GM18505 (cell line): ENCODE data around the gene OR4D9.

Experiments
- ATAC-seq: cut with Tn5 transposase; IDR thresholded peaks from one replicate; pipeline ENCODE4 v1.9.1; 2021; ENCODE audit not compliant: unreplicated experiment
- POLR2A ChIP-seq: IDR thresholded peaks from 4 replicates; pipeline ENCODE4 v1.6.1; 2011; ENCODE audit warnings: borderline replicate concordance; ENCODE audit not compliant: insufficient read depth, insufficient read length; ENCODE audit errors: extremely low read depth

Gene OR4D9

DNA sequence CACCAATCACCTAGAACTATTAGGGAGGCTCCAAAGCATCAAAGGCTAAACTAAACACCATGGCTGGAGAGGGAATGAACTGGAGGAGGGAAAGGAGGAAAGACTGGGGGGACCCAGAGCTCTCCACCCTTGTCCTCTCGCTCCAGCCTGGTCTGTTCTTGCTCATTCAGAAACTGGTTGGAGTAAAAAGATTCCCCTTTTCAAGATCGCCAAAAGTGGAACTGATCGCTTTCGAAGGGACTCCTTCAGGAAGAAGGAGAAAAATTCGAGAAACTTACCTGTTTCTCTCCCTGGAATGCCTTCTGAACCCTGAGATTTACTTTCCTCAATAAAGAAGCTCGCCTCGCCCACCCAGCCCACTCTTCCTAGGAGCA lies 46.9 kb downstream of the OR4D9 start:
- no peak for ATAC-seq
- TF ChIP-seq POLR2A = no peak

DNA sequence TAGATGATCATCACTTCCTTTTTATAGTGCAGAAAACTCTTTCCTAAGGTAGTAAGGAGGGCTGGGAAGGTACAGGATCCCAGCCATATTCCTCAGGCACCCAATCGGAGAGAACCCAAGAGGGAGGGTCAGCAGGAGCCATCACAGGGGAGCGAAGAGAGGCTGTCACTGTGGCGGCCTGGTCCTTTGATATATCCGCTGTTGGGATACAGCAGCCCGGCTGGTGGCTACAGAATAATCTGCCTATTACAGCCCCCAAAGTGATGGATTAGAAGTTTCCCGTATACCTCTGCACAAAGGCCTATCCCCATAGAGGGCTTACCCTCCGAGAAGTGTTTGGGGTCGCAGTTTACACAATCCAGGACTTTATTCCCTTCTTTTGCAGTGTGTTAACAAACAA lies 48.5 kb downstream of the OR4D9 start:
- ATAC-seq = peak; percentile 2
- no peak for TF ChIP-seq POLR2A

- peak; percentile 34 for ATAC-seq
- TF ChIP-seq POLR2A = no peak
These were observed 49.0 kb downstream of the OR4D9 start for GRCh38 chr11:59560290-59560701.

- peak; percentile 44 for ATAC-seq
- TF ChIP-seq POLR2A = peak; percentile 57
These were observed 49.5 kb downstream of the OR4D9 start for GRCh38 chr11:59560702-59561473.

DNA sequence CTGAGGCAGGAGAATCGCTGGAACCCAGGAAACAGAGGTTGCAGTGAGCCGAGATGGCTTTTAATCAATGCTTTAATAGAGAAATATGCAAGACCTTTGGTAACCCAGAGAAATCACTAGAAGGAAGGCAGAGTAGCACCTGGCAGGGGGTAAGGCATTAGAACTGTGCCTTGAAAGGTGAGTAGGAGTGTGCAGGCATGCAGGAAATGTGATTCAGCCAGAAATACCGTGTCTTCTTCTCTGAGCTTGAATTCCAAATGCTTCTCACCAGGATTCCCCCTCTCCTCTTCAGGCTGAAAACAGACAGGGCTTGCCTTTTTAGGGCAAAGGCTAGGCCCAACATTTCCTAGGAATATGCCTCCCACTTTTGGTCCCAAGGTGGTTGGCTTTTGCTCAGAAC lies 51.0 kb downstream of the OR4D9 start:
- TF ChIP-seq POLR2A = no peak
- no peak for ATAC-seq
